K562 (cell line): ENCODE data around the gene KLHDC10. TPM values are rescaled to one million over a fixed set of nuclear protein-coding genes. Genes with fewer than 3 reads are reported as not detected.
A peak's percentile ranks its signal among the peaks of the same experiment; 100 is the strongest.

Experiments
- CEBPG ChIP-seq, 3 experiments: fragments of 200-800 bp in 1 of 3; sonication (Bioruptor generic) in 1 of 3; sonication (generic) in 1 of 3; formaldehyde crosslinking in 1 of 3; IDR thresholded peaks in 2 of 3; conservative IDR thresholded peaks in 1 of 3; 2 replicates each; pipeline versions ENCODE4 v1.6.1 to v1.8.0; 2016 to 2022; ENCODE audit warnings: missing compliant biosample characterization in 2 of 3, missing genetic modification characterization in 2 of 3, mild to moderate bottlenecking in 1 of 3, missing genetic modification reagents in 1 of 3
- FOXM1 ChIP-seq, 2 experiments: fragments of 450-650 bp in 1 of 2; sonication (generic) in 1 of 2; formaldehyde crosslinking in 1 of 2; IDR thresholded peaks; 2 replicates each; pipeline versions ENCODE4 v1.6.1 to v1.9.0; 2017 to 2022; ENCODE audit warnings: low read depth in 2 of 2, mild to moderate bottlenecking in 2 of 2, missing genetic modification reagents in 1 of 2, moderate library complexity in 1 of 2
- HLTF ChIP-seq: fragments of 450-650 bp; IDR thresholded peaks from 2 replicates; pipeline ENCODE4 v1.6.1; 2016
- LARP7 ChIP-seq: fragments of 450-650 bp; IDR thresholded peaks from 2 replicates; pipeline ENCODE4 v1.6.1; 2016
- NBN ChIP-seq: fragments of 450-650 bp; IDR thresholded peaks from 2 replicates; pipeline ENCODE4 v1.6.1; 2016; ENCODE audit warnings: low read depth, mild to moderate bottlenecking
- ZEB2 ChIP-seq: fragments of 450-650 bp; IDR thresholded peaks from 2 replicates; pipeline ENCODE4 v1.6.1; 2016
- polyA plus RNA-seq, 8 experiments: library from polyadenylated mRNA; depleted of rRNA in 4 of 8; stranded (reverse) in 5 of 8; unstranded in 3 of 8; fragments of >200 nt; fragmentation: Nextera tagmentation in 2 of 8; fragmentation: Illumina TruSeq in 1 of 8; extraction: Ambion mirVana in 2 of 8; extraction: Trizol in 1 of 8; gene quantifications; 2 replicates each; pipeline versions ENCODE4 v1.2.1 to v1.2.3, GENCODE V29; 2011 to 2014; ENCODE audit warnings: inconsistent platforms in 1 of 8, missing spikeins in 1 of 8
- total RNA-seq, 7 experiments: library from RNA; depleted of rRNA in 6 of 7; stranded (reverse); fragments of >200 nt in 6 of 7; fragmentation: Illumina TruSeq in 2 of 7; extraction: Trizol in 2 of 7; gene quantifications; 2 replicates each; pipeline versions ENCODE4 v1.2.1 to v1.2.3, GENCODE V29; 2011 to 2021; ENCODE audit warnings: low replicate concordance in 1 of 7
- TF ChIP-seq, protein P1 (sequence below), 2 experiments: fragments of 450-650 bp in 1 of 2; sonication (generic) in 1 of 2; formaldehyde crosslinking in 1 of 2; IDR thresholded peaks in 1 of 2; conservative IDR thresholded peaks in 1 of 2; 2 replicates each; pipeline versions ENCODE4 v1.6.1 to v1.8.1; 2016 to 2023; ENCODE audit warnings: mild to moderate bottlenecking in 2 of 2, moderate library complexity in 2 of 2, inconsistent platforms in 1 of 2, missing genetic modification reagents in 1 of 2
- TF ChIP-seq, protein P2 (sequence below), 2 experiments: fragments of 450-650 bp in 1 of 2; sonication (generic) in 1 of 2; formaldehyde crosslinking in 1 of 2; IDR thresholded peaks; 2 replicates each; pipeline versions ENCODE4 v1.7.1 to v1.9.0; 2016 to 2022; ENCODE audit warnings: inconsistent platforms in 1 of 2, mild to moderate bottlenecking in 1 of 2, missing genetic modification reagents in 1 of 2

KLHDC10 gene
- total and polyA plus RNA-seq, 9 of the 15 experiments (the other 6 are each of a cell fraction or from before 2014, with no cell fraction given) = 9.8 to 80.5 (median 31.4) TPM

DNA sequence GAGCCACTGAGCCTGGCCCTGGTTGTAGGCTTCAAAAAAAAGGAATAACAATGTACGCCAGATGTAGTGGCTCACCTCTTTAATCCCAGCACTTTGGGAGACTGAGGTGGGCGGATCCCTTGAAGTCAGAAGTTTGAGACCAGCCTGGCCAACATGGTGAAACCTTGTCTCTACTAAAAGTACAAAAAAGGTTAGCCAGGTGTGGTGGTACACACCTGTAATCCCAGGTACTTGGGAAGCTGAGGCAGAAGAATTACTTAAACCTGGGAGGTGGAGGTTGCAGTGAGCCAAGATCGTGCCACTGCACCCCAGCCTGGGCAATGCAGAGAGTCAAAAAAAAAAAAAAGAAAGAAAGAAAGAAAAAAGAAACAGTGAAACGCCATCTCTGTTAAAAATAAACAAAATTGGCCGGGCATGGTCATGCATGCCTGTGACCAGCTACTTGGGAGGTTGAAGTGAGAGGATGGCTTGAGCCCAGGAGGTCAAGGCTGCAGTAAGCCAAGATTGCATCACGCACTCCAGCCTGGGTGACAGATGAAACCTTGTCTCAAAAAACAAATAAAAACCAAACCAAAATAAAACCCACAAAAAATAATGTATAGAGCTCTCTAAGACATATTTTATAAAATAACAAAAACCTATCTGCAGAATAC, 4.7 kb upstream of the KLHDC10 start (continued):
- TF ChIP-seq, protein P1, sequence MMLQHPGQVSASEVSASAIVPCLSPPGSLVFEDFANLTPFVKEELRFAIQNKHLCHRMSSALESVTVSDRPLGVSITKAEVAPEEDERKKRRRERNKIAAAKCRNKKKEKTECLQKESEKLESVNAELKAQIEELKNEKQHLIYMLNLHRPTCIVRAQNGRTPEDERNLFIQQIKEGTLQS (IDR thresholded peaks at IDR 0.05) = peak; percentile 84
- TF ChIP-seq, protein P1 (CRISPR knock-in tag; conservative IDR thresholded peaks at IDR 0.05) = no peak
- 0 out of 2 replicates have a peak, but pooled peaks have one; percentile 28 for TF ChIP-seq LARP7
- 0 out of 2 replicates have a peak, but pooled peaks have one; percentile 16 for TF ChIP-seq NBN
- TF ChIP-seq FOXM1 (IDR thresholded peaks at IDR 0.05; ENCODE audit: low read depth) = no peak
- no peak for TF ChIP-seq FOXM1 (CRISPR knock-in tag; IDR thresholded peaks at IDR 0.05; ENCODE audit: low read depth)
- peak; percentile 46; the same call in 1 of the 2 replicates for TF ChIP-seq ZEB2
- peak; percentile 87 for TF ChIP-seq CEBPG (CRISPR knock-in tag; IDR thresholded peaks at IDR 0.05)
- peak; percentile 82 to 85 for TF ChIP-seq CEBPG (tag; conservative IDR thresholded peaks at IDR 0.05 in 1 of 2, IDR thresholded peaks at IDR 0.05 in 1 of 2)
- TF ChIP-seq, protein P2, sequence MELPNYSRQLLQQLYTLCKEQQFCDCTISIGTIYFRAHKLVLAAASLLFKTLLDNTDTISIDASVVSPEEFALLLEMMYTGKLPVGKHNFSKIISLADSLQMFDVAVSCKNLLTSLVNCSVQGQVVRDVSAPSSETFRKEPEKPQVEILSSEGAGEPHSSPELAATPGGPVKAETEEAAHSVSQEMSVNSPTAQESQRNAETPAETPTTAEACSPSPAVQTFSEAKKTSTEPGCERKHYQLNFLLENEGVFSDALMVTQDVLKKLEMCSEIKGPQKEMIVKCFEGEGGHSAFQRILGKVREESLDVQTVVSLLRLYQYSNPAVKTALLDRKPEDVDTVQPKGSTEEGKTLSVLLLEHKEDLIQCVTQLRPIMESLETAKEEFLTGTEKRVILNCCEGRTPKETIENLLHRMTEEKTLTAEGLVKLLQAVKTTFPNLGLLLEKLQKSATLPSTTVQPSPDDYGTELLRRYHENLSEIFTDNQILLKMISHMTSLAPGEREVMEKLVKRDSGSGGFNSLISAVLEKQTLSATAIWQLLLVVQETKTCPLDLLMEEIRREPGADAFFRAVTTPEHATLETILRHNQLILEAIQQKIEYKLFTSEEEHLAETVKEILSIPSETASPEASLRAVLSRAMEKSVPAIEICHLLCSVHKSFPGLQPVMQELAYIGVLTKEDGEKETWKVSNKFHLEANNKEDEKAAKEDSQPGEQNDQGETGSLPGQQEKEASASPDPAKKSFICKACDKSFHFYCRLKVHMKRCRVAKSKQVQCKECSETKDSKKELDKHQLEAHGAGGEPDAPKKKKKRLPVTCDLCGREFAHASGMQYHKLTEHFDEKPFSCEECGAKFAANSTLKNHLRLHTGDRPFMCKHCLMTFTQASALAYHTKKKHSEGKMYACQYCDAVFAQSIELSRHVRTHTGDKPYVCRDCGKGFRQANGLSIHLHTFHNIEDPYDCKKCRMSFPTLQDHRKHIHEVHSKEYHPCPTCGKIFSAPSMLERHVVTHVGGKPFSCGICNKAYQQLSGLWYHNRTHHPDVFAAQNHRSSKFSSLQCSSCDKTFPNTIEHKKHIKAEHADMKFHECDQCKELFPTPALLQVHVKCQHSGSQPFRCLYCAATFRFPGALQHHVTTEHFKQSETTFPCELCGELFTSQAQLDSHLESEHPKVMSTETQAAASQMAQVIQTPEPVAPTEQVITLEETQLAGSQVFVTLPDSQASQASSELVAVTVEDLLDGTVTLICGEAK (IDR thresholded peaks at IDR 0.05) = no peak
- TF ChIP-seq, protein P2 (CRISPR knock-in tag; IDR thresholded peaks at IDR 0.05) = 0 out of 2 replicates have a peak, but pooled peaks have one; percentile 34
- no peak for TF ChIP-seq HLTF
